Activated CD4-positive, alpha-beta T cell treated with anti-CD3 and anti-CD28 coated beads for 36 hours (primary cell): ENCODE data around the gene KTN1. TPM values are rescaled to one million over a fixed set of nuclear protein-coding genes. Genes with fewer than 3 reads are reported as not detected.

Source experiments
- ATAC-seq: fragments of 200-7000 bp; cut with Tn5 transposase; one replicate; pipeline ENCODE4 v1.10.0; 2021; ENCODE audit warnings: mild to moderate bottlenecking, moderate library complexity
- CTCF ChIA-PET: fragments of 350-600 bp; sonication (Branson Sonifier 250); formaldehyde crosslinking; loops from one replicate; lab custom pipeline; 2021; ENCODE audit warnings: antibody characterized with exemption; lab: Charles Lee
- POLR2A ChIA-PET: fragments of 350-600 bp; sonication (Branson Sonifier 250); formaldehyde crosslinking; loops from one replicate; lab custom pipeline; 2021; ENCODE audit warnings: antibody characterized with exemption, inconsistent platforms; lab: Charles Lee
- DNase-seq: peaks from one replicate; pipeline ENCODE4 v3.0.0-alpha.2; 2020
- H3K27ac Mint-ChIP-seq: one replicate; pipeline ENCODE4 v1.8.0; 2021; ENCODE audit warnings: mixed read lengths
- H3K27me3 Mint-ChIP-seq: one replicate; pipeline ENCODE4 v1.8.0; 2021; ENCODE audit warnings: mixed read lengths
- H3K36me3 Mint-ChIP-seq: one replicate; pipeline ENCODE4 v1.8.0; 2021; ENCODE audit warnings: low read depth, mixed read lengths
- H3K4me1 Mint-ChIP-seq: one replicate; pipeline ENCODE4 v1.8.0; 2021; ENCODE audit warnings: mixed read lengths
- H3K4me3 Mint-ChIP-seq: one replicate; pipeline ENCODE4 v1.8.0; 2021; ENCODE audit warnings: mild to moderate bottlenecking, moderate library complexity, mixed read lengths
- H3K9me3 Mint-ChIP-seq: one replicate; pipeline ENCODE4 v1.8.0; 2021; ENCODE audit warnings: low read depth, mixed read lengths
- intact Hi-C, 2 experiments: fragments of 100-400 bp; cut with DNase I in 1 of 2; cut with micrococcal nuclease in 1 of 2; formaldehyde crosslinking; loops; one replicate each; pipeline versions ENCODE4 v1.14.2 to v1.15.1; 2022 to 2024; cut with DNase I, micrococcal nuclease
- total RNA-seq, 2 experiments: library from RNA; stranded (reverse); gene quantifications; one replicate each; pipeline ENCODE4 v1.2.3, GENCODE V29; 2021

KTN1 gene
- total RNA-seq, 2 experiments from 2014 or later = 117 to 138 TPM

DNA sequence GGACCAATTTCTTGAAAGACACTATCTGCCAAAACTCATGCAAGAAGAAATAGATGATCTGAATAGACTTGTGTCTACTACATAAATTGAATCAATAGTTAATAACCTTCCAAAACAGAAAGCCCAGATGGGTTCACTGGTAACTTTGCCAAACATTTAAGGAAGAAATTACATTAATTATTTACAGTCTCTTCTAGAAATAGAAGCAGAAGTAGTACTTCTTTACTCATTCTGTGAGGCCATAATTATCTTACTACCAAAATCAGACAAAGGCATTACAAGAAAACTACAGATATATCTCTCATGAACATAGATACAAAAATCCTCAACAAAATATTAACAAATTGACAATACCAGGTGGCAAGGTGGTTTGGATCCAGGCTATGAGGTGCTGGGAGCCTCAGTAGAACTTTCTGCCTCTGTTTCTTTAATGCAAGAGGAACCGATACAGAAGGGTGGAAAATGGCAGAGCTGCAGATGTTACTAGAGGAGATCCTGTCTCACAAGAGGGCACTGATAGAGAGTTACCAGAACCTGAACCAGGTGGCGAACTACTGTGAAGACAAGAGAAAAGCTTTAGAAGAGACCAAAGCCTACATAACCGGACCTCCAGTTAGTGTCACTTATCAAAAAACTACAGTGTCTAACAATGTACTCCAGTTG, 33.7 kb upstream of the KTN1 start:
- peaks cover 2% of the 10 kb centered on the region for H3K9me3 Mint-ChIP-seq
- POLR2A ChIA-PET = no interaction called here
- H3K36me3 Mint-ChIP-seq = no peaks in the 10 kb centered on the region
- H3K4me3 Mint-ChIP-seq = no peak overlapping the region
- ATAC-seq (no peak), DNase-seq (no peak)
- intact Hi-C loops = no loop called here
- H3K4me1 Mint-ChIP-seq = no peaks in the 10 kb centered on the region
- CTCF ChIA-PET = no interaction called here
- H3K27me3 Mint-ChIP-seq = no peaks in the 10 kb centered on the region
- H3K27ac Mint-ChIP-seq = no peak overlapping the region

DNA sequence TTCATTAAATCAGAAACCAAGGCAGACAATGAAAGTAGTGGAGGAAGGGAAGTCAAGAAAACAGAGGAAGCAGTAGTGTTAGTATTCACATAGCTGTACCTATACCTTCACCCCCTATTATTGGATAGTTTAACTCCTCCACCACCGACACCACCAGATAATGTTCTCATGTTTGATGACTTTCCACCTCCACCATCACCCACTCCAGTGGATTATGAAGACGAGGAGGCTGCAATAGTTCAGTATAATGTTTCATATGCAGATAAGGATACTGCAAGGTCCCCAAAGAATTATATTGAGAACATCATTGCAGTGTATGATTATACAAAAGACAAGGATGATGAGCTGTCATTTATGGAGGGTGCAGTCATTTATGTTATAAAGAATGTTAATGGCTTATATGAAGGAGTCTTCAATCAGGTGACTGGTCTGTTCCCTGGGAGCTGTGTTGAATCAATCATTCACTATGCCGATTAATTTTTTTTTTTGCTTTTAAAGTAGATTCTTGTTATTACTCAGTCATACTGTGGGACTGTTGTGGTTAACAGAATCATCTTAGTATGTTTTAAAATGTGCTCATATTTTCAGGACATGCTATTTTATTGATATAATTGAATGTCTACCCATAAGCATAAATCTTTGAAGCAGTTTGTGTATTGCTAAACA, 32.2 kb upstream of the KTN1 start:
- ATAC-seq (peak; percentile 19), DNase-seq (no peak)
- H3K27ac Mint-ChIP-seq = no peak overlapping the region
- H3K36me3 Mint-ChIP-seq = no peaks in the 10 kb centered on the region
- H3K27me3 Mint-ChIP-seq = no peaks in the 10 kb centered on the region
- intact Hi-C loops = no loop called here
- H3K4me1 Mint-ChIP-seq = no peaks in the 10 kb centered on the region
- no peak overlapping the region for H3K4me3 Mint-ChIP-seq
- POLR2A ChIA-PET = no interaction called here
- peaks cover 5% of the 10 kb centered on the region for H3K9me3 Mint-ChIP-seq
- CTCF ChIA-PET = interaction anchor here (0.7 kb wide), 1 partner anchor 16 kb away, joined by 3 read pairs; no protein-coding TSS in a partner anchor

DNA sequence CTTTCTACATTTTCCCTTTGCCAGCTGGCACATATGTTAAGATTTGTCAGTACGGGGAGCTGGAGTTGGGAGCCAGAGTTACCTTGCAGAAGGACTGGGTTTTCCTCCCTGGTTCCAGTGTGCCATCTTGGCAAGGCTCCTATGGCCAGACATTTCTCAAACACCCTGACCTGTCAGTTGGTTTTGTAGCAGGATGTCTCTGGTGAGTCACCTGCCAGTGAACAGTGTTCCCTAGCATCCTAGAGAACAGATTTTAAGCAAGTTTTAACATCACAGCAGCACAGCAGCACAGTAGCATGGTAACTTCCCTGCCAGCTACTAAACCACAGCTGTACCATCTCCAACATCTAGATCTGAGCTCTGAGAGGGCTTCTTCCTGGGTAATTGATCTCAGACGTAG, 26.2 kb upstream of the KTN1 start:
- Mint-ChIP-seq H3K27ac (no peak overlapping the region), H3K27me3 (no peaks in the 10 kb centered on the region), H3K4me1 (no peaks in the 10 kb centered on the region), H3K4me3 (no peak overlapping the region), H3K36me3 (peaks cover 2% of the 10 kb centered on the region), H3K9me3 (peaks cover 9% of the 10 kb centered on the region)
- ChIA-PET POLR2A (no interaction called here), CTCF (no interaction called here)
- ATAC-seq = no peak
- no peak for DNase-seq
- intact Hi-C loops = no loop called here

DNA sequence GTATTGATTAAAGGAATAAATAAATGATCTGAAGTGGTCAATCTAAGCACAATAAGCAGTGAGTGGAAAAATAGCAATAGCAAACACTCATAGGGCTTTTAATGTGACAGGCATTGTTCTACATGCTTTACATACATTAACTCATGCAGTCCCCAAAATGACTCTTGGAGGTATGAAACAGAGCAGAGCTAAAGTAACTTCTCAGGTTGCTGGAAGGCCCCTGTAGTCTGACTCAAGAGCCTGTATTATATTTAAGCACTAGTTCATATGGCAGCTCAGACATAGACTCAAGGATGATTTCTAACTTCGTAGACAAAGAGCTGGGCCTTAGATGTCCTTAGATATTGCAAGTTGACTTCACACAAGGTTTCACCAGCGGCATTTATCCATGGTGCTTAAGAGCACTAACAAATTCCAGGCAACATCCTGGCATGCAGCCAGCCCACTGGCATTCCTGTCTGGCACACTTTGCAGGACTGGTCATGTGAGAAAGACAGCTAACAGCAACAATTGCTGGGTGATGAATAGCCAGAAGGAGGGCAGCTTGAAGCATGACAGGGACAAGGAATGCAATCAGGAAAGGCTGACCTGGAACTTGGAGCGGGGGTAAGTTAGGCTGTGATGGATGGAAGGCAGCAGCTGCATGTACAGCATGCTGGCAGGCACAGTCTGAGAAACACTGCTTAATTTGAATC, 22.9 kb upstream of the KTN1 start:
- CTCF ChIA-PET = interaction anchor here (1.1 kb wide), 1 partner anchor 139 kb away, joined by 3 read pairs; no protein-coding TSS in a partner anchor
- ATAC-seq = no peak

DNA sequence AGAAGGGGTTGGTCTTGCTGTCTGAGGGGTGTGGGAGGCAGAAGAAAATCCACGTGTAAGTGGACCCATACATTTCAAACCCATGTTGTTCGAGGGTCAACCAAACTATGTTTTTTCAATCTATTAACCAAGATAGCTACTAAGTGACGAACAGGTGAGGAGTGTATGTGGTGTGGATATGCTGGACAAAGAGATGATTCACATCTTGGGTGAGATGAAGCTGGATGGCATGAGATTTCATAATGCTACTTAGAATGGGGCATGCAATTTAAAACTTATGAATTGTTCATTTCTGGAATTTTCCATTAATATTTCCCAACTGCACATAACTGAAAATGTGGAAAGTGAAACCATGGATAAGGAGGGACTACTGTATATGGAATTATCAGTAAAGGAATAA, 17.9 kb upstream of the KTN1 start:
- Mint-ChIP-seq H3K27me3 (no peaks in the 10 kb centered on the region), H3K36me3 (no peaks in the 10 kb centered on the region), H3K27ac (no peak overlapping the region), H3K4me3 (no peak overlapping the region), H3K9me3 (no peaks in the 10 kb centered on the region), H3K4me1 (no peaks in the 10 kb centered on the region)
- ChIA-PET CTCF (no interaction called here), POLR2A (no interaction called here)
- intact Hi-C loops = no loop called here
- ATAC-seq (no peak), DNase-seq (no peak)

More for the DNA sequence above, 22.9 kb upstream of the KTN1 start:
- no peak for DNase-seq
- H3K9me3 Mint-ChIP-seq = peaks cover 7% of the 10 kb centered on the region
- H3K36me3 Mint-ChIP-seq = peaks cover 2% of the 10 kb centered on the region
- no peaks in the 10 kb centered on the region for H3K4me1 Mint-ChIP-seq
- H3K27me3 Mint-ChIP-seq = no peaks in the 10 kb centered on the region
- POLR2A ChIA-PET = no interaction called here
- H3K27ac Mint-ChIP-seq = no peak overlapping the region
- intact Hi-C loops = no loop called here
- H3K4me3 Mint-ChIP-seq = no peak overlapping the region

DNA sequence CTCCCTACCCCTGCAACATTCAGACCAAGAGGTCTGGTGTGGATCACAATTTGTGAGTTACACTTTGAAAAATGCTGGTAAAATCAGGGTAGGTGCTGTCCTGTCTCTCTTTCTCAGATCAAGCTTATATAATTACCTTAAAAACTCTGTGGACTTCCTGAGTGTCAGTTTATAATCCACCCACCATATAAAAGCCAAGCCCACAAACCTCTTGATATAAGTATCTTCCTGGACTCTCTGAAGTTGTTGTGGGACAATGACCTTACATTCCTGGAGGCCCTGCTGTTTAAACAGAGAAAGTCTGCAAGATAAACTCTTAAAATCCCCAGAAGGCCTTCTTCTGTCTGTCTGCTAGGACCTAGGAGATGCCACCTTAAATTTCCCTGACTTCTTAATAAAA, 11.4 kb upstream of the KTN1 start:
- no peaks in the 10 kb centered on the region for H3K27me3 Mint-ChIP-seq
- POLR2A ChIA-PET = no interaction called here
- no peak overlapping the region for H3K27ac Mint-ChIP-seq
- no peaks in the 10 kb centered on the region for H3K4me1 Mint-ChIP-seq
- CTCF ChIA-PET = no interaction called here
- ATAC-seq = no peak
- no peaks in the 10 kb centered on the region for H3K36me3 Mint-ChIP-seq
- intact Hi-C loops = no loop called here
- DNase-seq = no peak
- H3K9me3 Mint-ChIP-seq = no peaks in the 10 kb centered on the region
- H3K4me3 Mint-ChIP-seq = no peak overlapping the region

DNA sequence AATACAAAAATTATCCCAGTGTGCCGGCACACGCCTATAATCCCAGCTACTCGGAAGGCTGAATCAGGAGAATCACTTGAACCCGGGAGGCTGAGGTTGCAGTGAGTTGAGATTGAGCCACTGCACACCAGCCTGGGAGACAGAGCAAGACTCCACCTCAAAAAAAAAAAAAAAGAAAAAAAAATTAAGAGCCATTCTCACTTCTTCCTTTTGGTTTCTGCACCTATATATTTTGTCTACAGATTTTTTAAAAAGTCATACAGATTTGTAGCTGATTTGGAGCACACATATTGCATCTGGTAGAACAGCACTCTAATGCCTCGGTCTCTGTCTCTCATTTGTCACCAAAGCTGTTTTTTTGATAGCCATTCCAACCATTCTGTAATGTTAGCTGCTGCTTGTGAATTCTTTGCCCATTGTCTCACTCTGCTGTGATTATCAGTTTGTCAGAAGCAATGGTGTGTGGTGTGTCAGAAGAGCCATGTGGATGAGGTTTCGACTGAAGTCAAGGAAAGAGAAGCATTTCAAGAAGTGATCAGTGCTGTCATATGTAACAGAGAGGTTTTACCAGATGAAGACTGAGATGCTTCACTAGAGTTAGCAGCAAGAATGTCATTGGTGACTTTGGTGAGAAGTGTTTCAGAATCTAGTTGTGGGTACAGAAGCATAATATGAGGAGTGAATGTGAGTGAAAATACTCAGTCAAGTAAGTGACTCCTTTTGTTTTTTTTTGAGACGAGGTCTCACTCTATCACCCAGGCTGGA, 8.7 kb upstream of the KTN1 start:
- Mint-ChIP-seq H3K4me3 (no peak overlapping the region), H3K36me3 (no peaks in the 10 kb centered on the region), H3K9me3 (no peaks in the 10 kb centered on the region), H3K4me1 (no peaks in the 10 kb centered on the region), H3K27me3 (no peaks in the 10 kb centered on the region), H3K27ac (no peak overlapping the region)
- ATAC-seq (no peak), DNase-seq (no peak)
- CTCF ChIA-PET = interaction anchor here (0.6 to 1.3 kb wide), 2 partner anchors 124 to 303 kb away, joined by 3 to 4 read pairs; no protein-coding TSS in a partner anchor
- POLR2A ChIA-PET = no interaction called here
- intact Hi-C loops = no loop called here

DNA sequence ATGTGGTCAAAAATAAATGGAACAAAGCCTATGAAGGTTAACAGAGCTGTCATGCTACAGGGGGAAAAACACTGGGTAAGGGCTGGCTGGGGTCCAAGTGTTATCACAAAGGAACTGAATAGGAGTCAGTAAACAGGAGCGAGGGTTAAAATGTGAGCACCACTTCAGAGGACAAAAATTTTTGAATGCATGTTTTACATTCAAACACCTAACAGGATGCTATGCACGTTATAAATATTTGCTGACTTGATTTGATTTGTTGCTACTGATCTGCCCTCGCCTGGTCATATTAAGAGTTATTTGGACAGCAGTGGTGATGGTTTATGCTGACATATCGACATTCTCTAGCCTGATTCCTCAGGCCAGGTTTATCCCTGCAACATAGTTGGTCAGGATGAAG, 7.4 kb upstream of the KTN1 start:
- H3K27ac Mint-ChIP-seq = no peak overlapping the region
- DNase-seq (no peak), ATAC-seq (no peak)
- intact Hi-C loops = no loop called here
- no peaks in the 10 kb centered on the region for H3K27me3 Mint-ChIP-seq
- no peak overlapping the region for H3K4me3 Mint-ChIP-seq
- H3K36me3 Mint-ChIP-seq = peaks cover 3% of the 10 kb centered on the region
- H3K9me3 Mint-ChIP-seq = no peaks in the 10 kb centered on the region
- peaks cover 10% of the 10 kb centered on the region for H3K4me1 Mint-ChIP-seq
- ChIA-PET POLR2A (no interaction called here), CTCF (no interaction called here)

DNA sequence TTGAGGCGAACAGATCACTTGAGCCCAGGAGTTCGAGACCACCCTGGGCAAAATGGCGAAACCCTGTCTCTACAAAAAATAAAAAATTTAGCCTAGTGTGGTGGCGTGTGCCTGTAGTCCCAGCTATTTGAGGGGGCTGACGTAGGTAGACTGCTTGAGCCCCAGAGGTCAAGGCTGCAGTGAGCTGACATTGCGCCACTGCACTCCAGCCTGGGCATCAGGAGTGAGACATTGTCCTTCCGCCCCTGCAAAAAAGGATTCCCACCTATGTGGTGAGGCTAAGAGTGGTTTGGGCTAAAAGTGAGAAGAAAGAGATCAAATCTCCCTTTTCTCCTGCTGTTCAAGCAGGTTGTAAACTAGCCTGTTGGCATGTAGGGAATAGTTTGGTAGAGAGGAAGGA, 5.0 kb upstream of the KTN1 start:
- Mint-ChIP-seq H3K4me1 (peaks cover 24% of the 10 kb centered on the region), H3K9me3 (no peaks in the 10 kb centered on the region), H3K4me3 (no peak overlapping the region), H3K36me3 (peaks cover 3% of the 10 kb centered on the region), H3K27ac (no peak overlapping the region), H3K27me3 (no peaks in the 10 kb centered on the region)
- ATAC-seq = no peak
- intact Hi-C loops = no loop called here
- ChIA-PET CTCF (interaction anchor here (0.6 to 2.1 kb wide), 2 partner anchors 12 to 242 kb away, joined by 3 to 6 read pairs; no protein-coding TSS in a partner anchor), POLR2A (no interaction called here)
- no peak for DNase-seq

DNA sequence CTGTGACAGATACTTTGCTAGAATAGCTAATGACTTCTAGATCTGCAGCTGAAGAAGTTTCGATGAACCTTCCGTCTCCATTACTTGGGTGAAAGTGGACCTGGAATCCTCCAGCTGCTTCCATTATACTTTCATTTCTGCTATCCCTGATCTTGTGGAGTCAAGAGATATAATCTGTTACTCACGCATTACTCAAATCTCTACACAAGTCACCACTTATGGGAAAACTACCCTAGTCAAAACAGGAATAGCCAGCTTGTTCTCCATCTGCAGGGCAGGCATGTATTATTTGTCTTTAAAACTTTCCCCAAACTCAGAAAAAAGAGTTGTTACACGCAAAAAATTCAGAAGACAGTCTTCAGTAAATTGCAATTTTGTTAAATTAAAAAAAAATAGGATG, 2.8 kb upstream of the KTN1 start:
- intact Hi-C loops = loop anchor here in 1 of 2 experiments (1.0 kb wide), 1 partner anchor 114 kb away; no protein-coding TSS in a partner anchor
- ChIA-PET POLR2A (interaction anchor here (0.6 to 0.7 kb wide), 2 partner anchors 377 to 505 kb away, joined by 3 to 5 read pairs; no protein-coding TSS in a partner anchor), CTCF (interaction anchor here (1.4 kb wide), 1 partner anchor 9 kb away, joined by 4 read pairs; no protein-coding TSS in a partner anchor)
- ATAC-seq = no peak
- DNase-seq = no peak
- Mint-ChIP-seq H3K27me3 (no peaks in the 10 kb centered on the region), H3K4me3 (no peak overlapping the region), H3K4me1 (peaks cover 35% of the 10 kb centered on the region), H3K9me3 (no peaks in the 10 kb centered on the region), H3K27ac (no peak overlapping the region), H3K36me3 (peaks cover 3% of the 10 kb centered on the region)

DNA sequence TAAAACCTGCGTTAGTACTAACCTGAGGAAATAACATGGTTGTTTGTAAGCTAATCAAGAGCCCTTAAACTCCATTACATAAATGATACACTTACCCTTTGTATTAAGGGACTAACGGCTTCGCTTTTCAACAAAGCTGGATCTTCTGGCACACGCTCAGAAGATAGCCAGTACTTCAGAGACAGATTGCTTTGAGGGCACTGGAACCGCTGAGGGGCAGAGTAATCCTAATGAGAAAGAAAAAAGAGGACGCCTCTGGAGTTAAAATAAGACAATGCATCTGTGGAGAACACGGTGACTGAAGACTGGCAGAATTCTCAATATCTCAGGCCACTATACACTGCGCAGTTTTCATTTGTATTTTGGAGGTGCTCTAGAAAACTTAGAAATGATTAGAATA, 1.5 kb upstream of the KTN1 start:
- POLR2A ChIA-PET = no interaction called here
- CTCF ChIA-PET = no interaction called here
- intact Hi-C loops = no loop called here
- Mint-ChIP-seq H3K4me3 (peak overlapping the region; percentile 86), H3K27me3 (no peaks in the 10 kb centered on the region), H3K27ac (peak overlapping the region; percentile 91), H3K36me3 (peaks cover 3% of the 10 kb centered on the region), H3K4me1 (peaks cover 44% of the 10 kb centered on the region), H3K9me3 (no peaks in the 10 kb centered on the region)
- DNase-seq (no peak), ATAC-seq (no peak)
